Measurements from ENCODE around the gene CD59.
"Not testable (repeated sequence)": the region's sequence is repeated elsewhere in the genome, so short reads cannot be mapped to it uniquely, and the experiment has no call there.

The CD59 gene

GRCh38 chr11:33692541-33692940 is 43.7 kb downstream of the CD59 start:
- no peak for DNase-seq (ENCODE audit: low read depth)

GRCh38 chr11:33692013-33692504 is 44.2 kb downstream of the CD59 start:
- DNase-seq (ENCODE audit: low read depth) = peak; percentile 98

- DNase-seq (ENCODE audit: low read depth) = no peak
These were observed 45.0 kb downstream of the CD59 start for GRCh38 chr11:33691066-33691864.

GRCh38 chr11:33690290-33691065 is 45.7 kb downstream of the CD59 start:
- peak; percentile 98 for DNase-seq (ENCODE audit: low read depth)

GRCh38 chr11:33689501-33689900 is 46.7 kb downstream of the CD59 start:
- DNase-seq (ENCODE audit: low read depth) = no peak

- DNase-seq (ENCODE audit: low read depth) = no peak
These were observed 47.1 kb downstream of the CD59 start for GRCh38 chr11:33689085-33689484.

GRCh38 chr11:33687733-33688479 is 48.3 kb downstream of the CD59 start:
- peak; percentile 74 for DNase-seq (ENCODE audit: low read depth)

GRCh38 chr11:33685082-33685481 is 51.1 kb downstream of the CD59 start:
- no peak for DNase-seq (ENCODE audit: low read depth)

GRCh38 chr11:33684003-33684706 is 52.1 kb downstream of the CD59 start:
- no peak for DNase-seq (ENCODE audit: low read depth)

- peak; percentile 46 for DNase-seq (ENCODE audit: low read depth)
These were observed 53.8 kb downstream of the CD59 start for GRCh38 chr11:33682446-33682845.

GRCh38 chr11:33682019-33682418 is 54.2 kb downstream of the CD59 start:
- no peak for DNase-seq (ENCODE audit: low read depth)

- DNase-seq (ENCODE audit: low read depth) = not testable (repeated sequence)
These were observed 57.6 kb downstream of the CD59 start for GRCh38 chr11:33678616-33679015.

- DNase-seq (ENCODE audit: low read depth) = peak; percentile 59
These were observed 62.0 kb downstream of the CD59 start for GRCh38 chr11:33674035-33674814.

- no peak for DNase-seq (ENCODE audit: low read depth)
These were observed 64.0 kb downstream of the CD59 start for GRCh38 chr11:33672273-33672672.

- peak; percentile 77 for DNase-seq (ENCODE audit: low read depth)
These were observed 65.8 kb downstream of the CD59 start for GRCh38 chr11:33670250-33671011.

GRCh38 chr11:33669598-33670249 is 66.5 kb downstream of the CD59 start:
- no peak for DNase-seq (ENCODE audit: low read depth)

- no peak for DNase-seq (ENCODE audit: low read depth)
These were observed 67.1 kb downstream of the CD59 start for GRCh38 chr11:33668951-33669596.

GRCh38 chr11:33668468-33668825 is 67.8 kb downstream of the CD59 start:
- DNase-seq (ENCODE audit: low read depth) = no peak

GRCh38 chr11:33667819-33668467 is 68.3 kb downstream of the CD59 start:
- DNase-seq (ENCODE audit: low read depth) = no peak

All from iris pigment epithelial cell (primary cell).